HCT116 (cell line): ENCODE results near the gene SUGP2. TPM values are rescaled to one million over a fixed set of nuclear protein-coding genes. Genes with fewer than 3 reads are reported as not detected.

Source experiments
- ATAC-seq: fragments of 200-7000 bp; cut with Tn5 transposase; 2 replicates; pipeline ENCODE4 v1.9.1; 2020; ENCODE audit warnings: mild to moderate bottlenecking, moderate library complexity
- BruUV-seq: library from RNA; stranded (reverse); fragments of 400-500 nt; replicated peaks from 2 replicates; lab custom pipeline; 2021; lab: Mats Ljungman, UMichigan
- CTCF ChIA-PET: fragments of 300-600 bp; sonication (Branson Sonifier 250); formaldehyde crosslinking; loops from one replicate; lab custom pipeline; 2021; ENCODE audit warnings: antibody characterized with exemption; lab: Charles Lee
- POLR2A ChIA-PET: fragments of 300-600, 350-600 bp; sonication (Branson Sonifier 250); formaldehyde crosslinking; loops from one replicate; lab custom pipeline; 2021; ENCODE audit warnings: antibody characterized with exemption; lab: Charles Lee
- RAD21 ChIA-PET, 2 experiments: fragments of 300-600 bp; sonication (Branson Sonifier 250); formaldehyde crosslinking; loops; one replicate each; lab custom pipeline; 2023; ENCODE audit warnings: low total read pairs in 2 of 2; ENCODE audit not compliant: uncharacterized antibody in 2 of 2, unreplicated experiment in 2 of 2, low non-redundant PET in 1 of 2; lab: Charles Lee
- DNase-seq: peaks from one replicate; pipeline ENCODE4 v3.0.0-alpha.2; 2010; ENCODE audit warnings: low read depth, low spot score
- H2AFZ ChIP-seq: fragments of 200-600 bp; shearing (Covaris generic), sonication (generic); 2 replicates; pipeline ENCODE4 v1.6.1; 2017; ENCODE audit warnings: low read depth, mixed run types, mixed read lengths, antibody characterized with exemption, low read length; ENCODE audit not compliant: poor library complexity, severe bottlenecking
- H3K27ac ChIP-seq: 2 replicates; pipeline ENCODE4 v1.5.1; 2012; ENCODE audit warnings: low read depth, low read length
- H3K27me3 ChIP-seq: fragments of 200-600 bp; sonication (generic); 2 replicates; pipeline ENCODE4 v1.6.1; 2016; ENCODE audit warnings: mixed run types, low read length, mixed read lengths; ENCODE audit not compliant: insufficient read depth
- H3K36me3 ChIP-seq, 2 experiments: fragments of 200-500 bp in 1 of 2; fragments of 200-600 bp in 1 of 2; sonication (Bioruptor generic) in 1 of 2; sonication (generic) in 1 of 2; 2 replicates each; pipeline versions ENCODE4 v1.5.1 to v1.6.1; 2014 to 2016; ENCODE audit warnings: low read length in 2 of 2, inconsistent platforms in 1 of 2, mixed read lengths in 1 of 2, mixed run types in 1 of 2; ENCODE audit not compliant: insufficient read depth in 2 of 2, control insufficient read depth in 1 of 2
- H3K4me1 ChIP-seq, 2 experiments: fragments of 200-600 bp in 1 of 2; sonication (generic) in 1 of 2; 2 replicates each; pipeline versions ENCODE4 v1.5.1 to v1.6.1; 2012 to 2017; ENCODE audit warnings: low read length in 2 of 2, inconsistent platforms in 1 of 2, mild to moderate bottlenecking in 1 of 2, mixed read lengths in 1 of 2, mixed run types in 1 of 2, moderate library complexity in 1 of 2; ENCODE audit not compliant: insufficient read depth in 2 of 2, control insufficient read depth in 1 of 2
- H3K4me2 ChIP-seq: fragments of 200-600 bp; sonication (generic); 2 replicates; pipeline ENCODE4 v1.6.1; 2017; ENCODE audit warnings: mixed run types, low read length, mixed read lengths
- H3K4me3 ChIP-seq, 2 experiments: fragments of 200-600 bp in 1 of 2; sonication (generic) in 1 of 2; replicated peaks in 1 of 2; 2 replicates each; pipeline ENCODE4 v1.5.1; 2011 to 2016; ENCODE audit warnings: low read length in 2 of 2, control low read depth in 1 of 2, low read depth in 1 of 2, mild to moderate bottlenecking in 1 of 2, mixed read lengths in 1 of 2, mixed run types in 1 of 2
- H3K79me2 ChIP-seq: fragments of 200-600 bp; sonication (generic); 2 replicates; pipeline ENCODE4 v1.6.1; 2017; ENCODE audit warnings: mild to moderate bottlenecking, mixed run types, low read length, moderate library complexity, mixed read lengths; ENCODE audit not compliant: insufficient read depth
- H3K9ac ChIP-seq: fragments of 200-600 bp; sonication (generic); 2 replicates; pipeline ENCODE4 v1.6.1; 2016; ENCODE audit warnings: low read length, mixed read lengths
- H3K9me2 ChIP-seq: fragments of 200-600 bp; sonication (generic), shearing (Covaris generic); 2 replicates; pipeline ENCODE4 v1.6.1; 2017; ENCODE audit warnings: mixed run types, mild to moderate bottlenecking, moderate library complexity; ENCODE audit not compliant: insufficient read depth
- H3K9me3 ChIP-seq, 2 experiments: fragments of 200-500 bp in 1 of 2; fragments of 200-600 bp in 1 of 2; sonication (Bioruptor generic) in 1 of 2; sonication (generic) in 1 of 2; 2 replicates each; pipeline ENCODE4 v1.6.1; 2014 to 2017; ENCODE audit warnings: low read length in 2 of 2, mixed read lengths in 2 of 2, inconsistent platforms in 1 of 2, low read depth in 1 of 2, mild to moderate bottlenecking in 1 of 2, mixed run types in 1 of 2, moderate library complexity in 1 of 2; ENCODE audit not compliant: control insufficient read depth in 1 of 2, insufficient read depth in 1 of 2
- H4K20me1 ChIP-seq: fragments of 200-600 bp; sonication (generic), shearing (Covaris generic); 2 replicates; pipeline ENCODE4 v1.6.1; 2017; ENCODE audit warnings: mixed run types, mild to moderate bottlenecking, moderate library complexity; ENCODE audit not compliant: insufficient read depth
- CBX3 ChIP-seq: IDR thresholded peaks from 2 replicates; pipeline ENCODE4 v1.6.1; 2012; ENCODE audit warnings: low read depth
- ELF1 ChIP-seq: IDR thresholded peaks from 2 replicates; pipeline ENCODE4 v1.6.1; 2012; ENCODE audit warnings: low read depth, borderline replicate concordance
- EZH2 ChIP-seq: fragments of 200-600 bp; sonication (generic); IDR thresholded peaks from 2 replicates; pipeline ENCODE4 v1.6.1; 2017; ENCODE audit warnings: antibody characterized with exemption, mixed run types
- FOSL1 ChIP-seq: IDR thresholded peaks from 2 replicates; pipeline ENCODE4 v1.6.1; 2012; ENCODE audit warnings: low read depth
- REST ChIP-seq: IDR thresholded peaks from 2 replicates; pipeline ENCODE4 v1.6.1; 2012; ENCODE audit warnings: low read depth
- SIN3A ChIP-seq: IDR thresholded peaks from 2 replicates; pipeline ENCODE4 v1.6.1; 2012; ENCODE audit warnings: low read depth
- SRF ChIP-seq: IDR thresholded peaks from 2 replicates; pipeline ENCODE4 v1.6.1; 2012; ENCODE audit warnings: low read depth
- TCF7L2 ChIP-seq: IDR thresholded peaks from 2 replicates; pipeline ENCODE4 v1.7.0; 2011; ENCODE audit warnings: borderline replicate concordance, inconsistent platforms; ENCODE audit not compliant: insufficient read depth, insufficient read length; ENCODE audit errors: extremely low read depth
- YY1 ChIP-seq: IDR thresholded peaks from 2 replicates; pipeline ENCODE4 v1.6.1; 2011; ENCODE audit warnings: low read length, low read depth, moderate library complexity, mild to moderate bottlenecking; ENCODE audit not compliant: insufficient replicate concordance; ENCODE audit errors: extremely low read depth
- ZFX ChIP-seq: fragments of 450-650 bp; IDR thresholded peaks from 2 replicates; pipeline ENCODE4 v1.6.1; 2017
- ZNF274 ChIP-seq: fragments of 200-500 bp; sonication (Bioruptor generic); IDR thresholded peaks from 2 replicates; pipeline ENCODE4 v1.6.1; 2014; ENCODE audit warnings: mild to moderate bottlenecking, low read depth, low read length, inconsistent platforms
- intact Hi-C: fragments of 100-400 bp; cut with micrococcal nuclease; formaldehyde crosslinking; loops from 2 replicates; pipeline ENCODE4 v1.10.0; 2022
- total RNA-seq: library from RNA; stranded (reverse); gene quantifications from one replicate; pipeline ENCODE4 v1.2.1, GENCODE V29; 2021; ENCODE audit not compliant: unreplicated experiment

The SUGP2 gene
- total RNA-seq, 1 experiment from 2014 or later: 82.4 TPM

- TF ChIP-seq CBX3: no peak
- TF ChIP-seq, all 23 proteins: peak for 0
These were observed 10.6 kb upstream of the SUGP2 start (continued) for GRCh38 chr19:19043881-19044280.

GRCh38 chr19:19043481-19043880 lies 10.2 kb upstream of the SUGP2 start:
- H3K27me3 ChIP-seq: no peaks in the 10 kb centered on the region
- H3K4me2 ChIP-seq: no peak overlapping the region
- POLR2A ChIA-PET: no interaction called here
- no peaks in the 10 kb centered on the region for H3K9me2 ChIP-seq
- no peak overlapping the region for H3K4me3 ChIP-seq
- BruUV-seq: no TSS peak
- CTCF ChIA-PET: no interaction called here
- H3K36me3 ChIP-seq: peaks cover 12 to 20% of the 10 kb centered on the region in 2 experiments; a peak in 3 of 4 replicates
- RAD21 ChIA-PET: no interaction called here
- H3K4me1 ChIP-seq: no peaks in the 10 kb centered on the region
- no peak for ATAC-seq
- TF ChIP-seq SRF: no peak
- TF ChIP-seq REST: no peak
- no peak for TF ChIP-seq SIN3A
- no peak for TF ChIP-seq TCF7L2
- no peak for TF ChIP-seq EZH2
- TF ChIP-seq FOSL1: no peak
- TF ChIP-seq CBX3: no peak
- no peak for TF ChIP-seq ZNF274
- no peak for TF ChIP-seq YY1
- no peak for TF ChIP-seq ZFX
- TF ChIP-seq ELF1: no peak
- H4K20me1 ChIP-seq: no peaks in the 10 kb centered on the region
- H3K27ac ChIP-seq: no peak overlapping the region
- H3K79me2 ChIP-seq: peaks cover 41% of the 10 kb centered on the region
- no peak for DNase-seq
- H2AFZ ChIP-seq: no peak overlapping the region
- no peaks in the 10 kb centered on the region for H3K9me3 ChIP-seq
- H3K9ac ChIP-seq: no peak overlapping the region
- intact Hi-C loops: loop anchor here (10.0 kb wide), 1 partner anchor 301 kb away; no protein-coding TSS in a partner anchor
